ENCODE data around the gene SRGAP1.

The SRGAP1 gene

GRCh38 chr12:63935361-63935760 is 90.9 kb downstream of the SRGAP1 start:
- no peak for DNase-seq (ENCODE audit: low read depth in 2 of 2)

- DNase-seq (ENCODE audit: low read depth in 2 of 2), result no peak
These were observed 93.1 kb downstream of the SRGAP1 start for GRCh38 chr12:63937378-63938316.

GRCh38 chr12:63940310-63941005 is 96.0 kb downstream of the SRGAP1 start:
- DNase-seq (ENCODE audit: low read depth in 2 of 2), result no peak

- no peak for DNase-seq (ENCODE audit: low read depth in 2 of 2)
These were observed 96.8 kb downstream of the SRGAP1 start for GRCh38 chr12:63941166-63941800.

GRCh38 chr12:63941879-63942278 is 97.4 kb downstream of the SRGAP1 start:
- no peak for DNase-seq (ENCODE audit: low read depth in 2 of 2)

- DNase-seq (ENCODE audit: low read depth in 2 of 2), result no peak
These were observed 98.2 kb downstream of the SRGAP1 start for GRCh38 chr12:63942464-63943241.

- no peak for DNase-seq (ENCODE audit: low read depth in 2 of 2)
These were observed 99.6 kb downstream of the SRGAP1 start for GRCh38 chr12:63944034-63944579.

GRCh38 chr12:63944586-63945228 is 100.2 kb downstream of the SRGAP1 start:
- no peak for DNase-seq (ENCODE audit: low read depth in 2 of 2)

- DNase-seq (ENCODE audit: low read depth in 2 of 2), result no peak
These were observed 101.3 kb downstream of the SRGAP1 start for GRCh38 chr12:63945777-63946176.

GRCh38 chr12:63948211-63948610 is 103.7 kb downstream of the SRGAP1 start:
- DNase-seq (ENCODE audit: low read depth in 2 of 2), result no peak

- no peak for DNase-seq (ENCODE audit: low read depth in 2 of 2)
These were observed 105.4 kb downstream of the SRGAP1 start for GRCh38 chr12:63949902-63950301.

GRCh38 chr12:63952995-63953394 is 108.5 kb downstream of the SRGAP1 start:
- DNase-seq (ENCODE audit: low read depth in 2 of 2), result no peak

- no peak for DNase-seq (ENCODE audit: low read depth in 2 of 2)
These were observed 111.5 kb downstream of the SRGAP1 start for GRCh38 chr12:63955831-63956666.

- DNase-seq (ENCODE audit: low read depth in 2 of 2), result no peak
These were observed 113.0 kb downstream of the SRGAP1 start for GRCh38 chr12:63957496-63957895.

- no peak for DNase-seq (ENCODE audit: low read depth in 2 of 2)
These were observed 114.5 kb downstream of the SRGAP1 start for GRCh38 chr12:63958876-63959580.

- no peak for DNase-seq (ENCODE audit: low read depth in 2 of 2)
These were observed 116.5 kb downstream of the SRGAP1 start for GRCh38 chr12:63961048-63961447.

GRCh38 chr12:63961543-63961942 is 117.0 kb downstream of the SRGAP1 start:
- no peak for DNase-seq (ENCODE audit: low read depth in 2 of 2)

GRCh38 chr12:63963868-63964267 is 119.4 kb downstream of the SRGAP1 start:
- DNase-seq (ENCODE audit: low read depth in 2 of 2), result no peak

GRCh38 chr12:63964301-63964700 is 119.8 kb downstream of the SRGAP1 start:
- DNase-seq (ENCODE audit: low read depth in 2 of 2), result no peak
